ENCODE data around the gene SLC38A3.

SLC38A3 gene

GRCh38 chr3:50204804-50205412 lies at the start of gene SLC38A3:
Gene SLC38A3 (plus strand): TSS chr3:50205271. CDS start chr3:50214200, 8,929 bp downstream.
- no peak for DNase-seq (ENCODE audit: low read depth in 2 of 2)

- DNase-seq (ENCODE audit: low read depth in 2 of 2): no peak
Measured at GRCh38 chr3:50155491-50155878, 49.6 kb upstream of the SLC38A3 start.

- DNase-seq (ENCODE audit: low read depth in 2 of 2): no peak
Measured at GRCh38 chr3:50155891-50156290, 49.2 kb upstream of the SLC38A3 start.

- DNase-seq (ENCODE audit: low read depth in 2 of 2): no peak
Measured at GRCh38 chr3:50156549-50157493, 48.2 kb upstream of the SLC38A3 start.

GRCh38 chr3:50157827-50158529 lies 47.1 kb upstream of the SLC38A3 start:
- DNase-seq (ENCODE audit: low read depth in 2 of 2): no peak

- DNase-seq (ENCODE audit: low read depth in 2 of 2): no peak
Measured at GRCh38 chr3:50158530-50159146, 46.4 kb upstream of the SLC38A3 start.

GRCh38 chr3:50160561-50160983 lies 44.5 kb upstream of the SLC38A3 start:
- no peak for DNase-seq (ENCODE audit: low read depth in 2 of 2)

- no peak for DNase-seq (ENCODE audit: low read depth in 2 of 2)
Measured at GRCh38 chr3:50161320-50161719, 43.8 kb upstream of the SLC38A3 start.

- DNase-seq (ENCODE audit: low read depth in 2 of 2): no peak
Measured at GRCh38 chr3:50162034-50162883, 42.8 kb upstream of the SLC38A3 start.

- no peak for DNase-seq (ENCODE audit: low read depth in 2 of 2)
Measured at GRCh38 chr3:50163572-50164455, 41.3 kb upstream of the SLC38A3 start.

GRCh38 chr3:50164481-50164880 lies 40.6 kb upstream of the SLC38A3 start:
- DNase-seq (ENCODE audit: low read depth in 2 of 2): no peak

- no peak for DNase-seq (ENCODE audit: low read depth in 2 of 2)
Measured at GRCh38 chr3:50164984-50165909, 39.8 kb upstream of the SLC38A3 start.

- DNase-seq (ENCODE audit: low read depth in 2 of 2): no peak
Measured at GRCh38 chr3:50165910-50166538, 39.0 kb upstream of the SLC38A3 start.

GRCh38 chr3:50166620-50167019 lies 38.5 kb upstream of the SLC38A3 start:
- DNase-seq (ENCODE audit: low read depth in 2 of 2): no peak

- DNase-seq (ENCODE audit: low read depth in 2 of 2): no peak
Measured at GRCh38 chr3:50167069-50167840, 37.8 kb upstream of the SLC38A3 start.

- no peak for DNase-seq (ENCODE audit: low read depth in 2 of 2)
Measured at GRCh38 chr3:50167841-50168209, 37.2 kb upstream of the SLC38A3 start.

GRCh38 chr3:50168388-50168787 lies 36.7 kb upstream of the SLC38A3 start:
- DNase-seq (ENCODE audit: low read depth in 2 of 2): no peak

GRCh38 chr3:50168791-50169190 lies 36.3 kb upstream of the SLC38A3 start:
- DNase-seq (ENCODE audit: low read depth in 2 of 2): no peak
